Hepatocyte (in vitro differentiated cells): ENCODE data around the gene ARL14. TPM values are rescaled to one million over a fixed set of nuclear protein-coding genes. Genes with fewer than 3 reads are reported as not detected.

Experiments used
- DNase-seq: peaks from one replicate; pipeline ENCODE4 v3.0.0-alpha.2; 2016; ENCODE audit warnings: low spot score
- H2AFZ ChIP-seq: fragments of 200-600 bp; sonication (generic); 2 replicates; pipeline ENCODE4 v1.6.0; 2016; ENCODE audit warnings: antibody characterized with exemption, mild to moderate bottlenecking
- H3K27ac ChIP-seq: fragments of 200-600 bp; sonication (generic); 2 replicates; pipeline ENCODE4 v1.5.1; 2016; ENCODE audit warnings: mild to moderate bottlenecking
- H3K27me3 ChIP-seq: fragments of 200-600 bp; sonication (generic); 2 replicates; pipeline ENCODE4 v1.6.1; 2016
- H3K36me3 ChIP-seq: fragments of 200-600 bp; sonication (generic); replicated peaks from 2 replicates; pipeline ENCODE4 v1.5.1; 2016; ENCODE audit warnings: low read depth; ENCODE audit not compliant: insufficient read depth
- H3K4me1 ChIP-seq: fragments of 200-600 bp; sonication (generic); 2 replicates; pipeline ENCODE4 v1.5.1; 2016; ENCODE audit warnings: mild to moderate bottlenecking, moderate library complexity; ENCODE audit not compliant: insufficient read depth
- H3K4me2 ChIP-seq: fragments of 200-600 bp; sonication (generic); 2 replicates; pipeline ENCODE4 v1.6.0; 2016
- H3K4me3 ChIP-seq: fragments of 200-600 bp; sonication (generic); 2 replicates; pipeline ENCODE4 v1.5.1; 2016; ENCODE audit warnings: mild to moderate bottlenecking
- H3K79me2 ChIP-seq: fragments of 200-600 bp; sonication (generic); 2 replicates; pipeline ENCODE4 v1.6.0; 2017; ENCODE audit warnings: mild to moderate bottlenecking
- H3K9me2 ChIP-seq: fragments of 200-600 bp; sonication (generic); replicated peaks from 2 replicates; pipeline ENCODE4 v1.6.0; 2017; ENCODE audit warnings: mild to moderate bottlenecking; ENCODE audit not compliant: insufficient read depth
- H3K9me3 ChIP-seq: fragments of 200-600 bp; sonication (generic); 2 replicates; pipeline ENCODE4 v1.5.1; 2016; ENCODE audit warnings: low read depth, mild to moderate bottlenecking
- H4K20me1 ChIP-seq: fragments of 200-600 bp; sonication (generic); 2 replicates; pipeline ENCODE4 v1.6.0; 2016; ENCODE audit warnings: mild to moderate bottlenecking; ENCODE audit not compliant: insufficient read depth, poor library complexity, severe bottlenecking
- CTCF ChIP-seq: fragments of 200-600 bp; sonication (generic); IDR thresholded peaks from 2 replicates; pipeline ENCODE4 v1.5.1; 2016; ENCODE audit warnings: antibody characterized with exemption, mild to moderate bottlenecking; ENCODE audit not compliant: poor library complexity
- EZH2 ChIP-seq: fragments of 200-600 bp; sonication (generic); IDR thresholded peaks from 2 replicates; pipeline ENCODE4 v1.6.1; 2016; ENCODE audit warnings: antibody characterized with exemption, mild to moderate bottlenecking, borderline replicate concordance
- EZH2phosphoT487 ChIP-seq: fragments of 200-600 bp; sonication (generic); IDR thresholded peaks from one replicate; pipeline ENCODE4 v1.6.1; 2018; ENCODE audit warnings: antibody characterized with exemption, mild to moderate bottlenecking, low read depth, moderate library complexity; ENCODE audit not compliant: unreplicated experiment, severe bottlenecking
- WGBS: methylation state at CpG from one replicate; pipeline ENCODE4 v1.1.6; 2016; ENCODE audit warnings: low lambda C conversion rate; ENCODE audit errors: missing lambda C conversion rate; 5-methylcytosine and 5-hydroxymethylcytosine counted together
- polyA plus RNA-seq: library from polyadenylated mRNA; unstranded; fragments of >200 nt; fragmentation: Nextera tagmentation; extraction: Ambion mirVana; gene quantifications from 2 replicates; pipeline ENCODE4 v1.2.1, GENCODE V29; 2016
- total RNA-seq: library from RNA; depleted of rRNA; stranded (reverse); fragments of >200 nt; gene quantifications from 2 replicates; pipeline ENCODE4 v1.2.3, GENCODE V29; 2014

ARL14 gene
- total and polyA plus RNA-seq, 2 experiments from 2014 or later, result 9.2 to 13.2 TPM

GRCh38 chr3:160694345-160694744 is 17.4 kb downstream of the ARL14 start:
- WGBS, result 84% methylated on average over 3 of the region's 3 CpGs
- Histone ChIP-seq H4K20me1 (no peaks in the 10 kb centered on the region), H3K4me3 (no peak overlapping the region), H3K9me3 (no peaks in the 10 kb centered on the region), H3K27me3 (no peaks in the 10 kb centered on the region), H3K9me2 (no peaks in the 10 kb centered on the region), H3K79me2 (no peaks in the 10 kb centered on the region), H3K27ac (no peak overlapping the region), H2AFZ (no peak overlapping the region), H3K4me1 (peaks cover 14% of the 10 kb centered on the region), H3K4me2 (no peak overlapping the region), H3K36me3 (no peaks in the 10 kb centered on the region)
- TF ChIP-seq CTCF (no peak), EZH2phosphoT487 (no peak), EZH2 (no peak)
- DNase-seq, result no peak

GRCh38 chr3:160695003-160695402 is 18.0 kb downstream of the ARL14 start:
- no peaks in the 10 kb centered on the region for H3K9me3 ChIP-seq
- H4K20me1 ChIP-seq, result no peaks in the 10 kb centered on the region
- no peaks in the 10 kb centered on the region for H3K36me3 ChIP-seq
- no peaks in the 10 kb centered on the region for H3K27me3 ChIP-seq
- H3K27ac ChIP-seq, result no peak overlapping the region
- WGBS, result 93% methylated on average over 8 of the region's 8 CpGs
- DNase-seq, result no peak
- H3K4me2 ChIP-seq, result no peak overlapping the region
- H3K4me1 ChIP-seq, result peaks cover 14% of the 10 kb centered on the region
- no peak overlapping the region for H2AFZ ChIP-seq
- no peaks in the 10 kb centered on the region for H3K9me2 ChIP-seq
- TF ChIP-seq CTCF (no peak), EZH2phosphoT487 (no peak), EZH2 (no peak)
- H3K79me2 ChIP-seq, result no peaks in the 10 kb centered on the region
- no peak overlapping the region for H3K4me3 ChIP-seq

GRCh38 chr3:160695915-160696327 is 19.0 kb downstream of the ARL14 start:
- Histone ChIP-seq H3K4me3 (no peak overlapping the region), H3K9me2 (no peaks in the 10 kb centered on the region), H3K4me2 (no peak overlapping the region), H4K20me1 (no peaks in the 10 kb centered on the region), H3K9me3 (no peaks in the 10 kb centered on the region), H3K27ac (no peak overlapping the region), H3K27me3 (no peaks in the 10 kb centered on the region), H3K36me3 (no peaks in the 10 kb centered on the region), H3K4me1 (peaks cover 14% of the 10 kb centered on the region), H2AFZ (no peak overlapping the region), H3K79me2 (no peaks in the 10 kb centered on the region)
- TF ChIP-seq EZH2phosphoT487, result no peak
- no peak for TF ChIP-seq EZH2
- no peak for TF ChIP-seq CTCF
- DNase-seq, result no peak
- 84% methylated on average over 2 of the region's 2 CpGs for WGBS
